GM19395 (cell line): Measurements from ENCODE around the gene FNIP1.
"Not testable (repeated sequence)": the region's sequence is repeated elsewhere in the genome, so short reads cannot be mapped to it uniquely, and the experiment has no call there.

Source experiments
- ATAC-seq: cut with Tn5 transposase; IDR thresholded peaks from one replicate; pipeline ENCODE4 v1.9.1; 2021; ENCODE audit warnings: mild to moderate bottlenecking, moderate library complexity; ENCODE audit not compliant: unreplicated experiment

The FNIP1 gene

DNA sequence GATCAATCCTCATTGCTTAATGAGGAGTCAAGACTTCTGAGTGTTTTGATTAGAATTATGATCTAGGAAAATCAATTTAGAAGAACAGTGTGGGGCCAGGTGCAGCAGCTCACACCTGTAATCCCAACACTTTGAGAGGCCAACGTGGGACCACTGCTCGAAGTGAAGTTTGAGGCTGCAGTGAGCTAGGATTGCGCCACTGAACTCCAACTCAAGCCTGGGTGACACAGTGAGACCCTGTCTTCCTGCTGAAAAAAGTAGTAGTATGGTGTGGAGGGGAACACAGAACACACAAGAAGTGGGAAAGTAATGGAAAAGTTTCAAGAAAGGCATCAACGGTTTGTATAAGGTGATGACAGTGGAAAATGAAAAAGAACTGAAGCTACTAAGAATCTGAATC lies 9.1 kb downstream of the FNIP1 start:
- ATAC-seq: no peak

DNA sequence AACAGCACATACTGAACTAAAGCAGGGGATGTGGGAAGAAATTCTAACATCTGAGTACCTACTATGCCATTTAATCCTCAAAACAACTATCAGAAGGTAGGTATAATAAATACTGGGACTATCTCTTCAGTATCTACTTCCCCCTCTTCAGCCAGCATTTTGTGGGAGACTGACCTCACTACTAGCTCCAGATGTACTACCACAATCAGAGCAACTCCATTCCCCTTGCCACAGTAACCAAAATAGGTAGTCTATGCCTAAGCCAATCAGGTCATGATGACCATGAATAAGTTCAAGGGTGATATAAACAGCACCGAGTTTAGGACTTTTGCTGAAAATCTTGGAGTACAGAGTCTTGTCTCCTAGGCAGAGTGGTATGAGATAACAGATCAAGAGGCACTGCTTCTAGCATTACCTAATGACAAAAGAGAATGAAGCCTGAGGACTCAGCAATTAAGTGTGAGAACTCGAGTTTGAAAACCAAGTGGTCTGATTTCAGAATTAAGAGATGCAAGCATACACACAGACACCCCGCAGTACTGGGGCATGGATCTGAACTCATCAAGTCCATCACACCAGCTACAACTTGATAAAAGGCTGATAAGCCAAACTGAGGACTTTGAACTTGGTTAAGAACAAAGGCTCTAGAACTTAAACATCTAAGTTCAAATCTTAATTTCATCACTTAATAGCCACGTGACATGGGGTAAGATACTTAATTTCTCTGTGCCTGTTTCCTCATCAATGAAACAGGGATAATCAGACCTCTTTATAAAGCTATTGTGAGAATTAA lies 9.7 kb downstream of the FNIP1 start:
- ATAC-seq: no peak

- ATAC-seq: no peak
These were observed 10.8 kb downstream of the FNIP1 start for GRCh38 chr5:131786036-131786435.

DNA sequence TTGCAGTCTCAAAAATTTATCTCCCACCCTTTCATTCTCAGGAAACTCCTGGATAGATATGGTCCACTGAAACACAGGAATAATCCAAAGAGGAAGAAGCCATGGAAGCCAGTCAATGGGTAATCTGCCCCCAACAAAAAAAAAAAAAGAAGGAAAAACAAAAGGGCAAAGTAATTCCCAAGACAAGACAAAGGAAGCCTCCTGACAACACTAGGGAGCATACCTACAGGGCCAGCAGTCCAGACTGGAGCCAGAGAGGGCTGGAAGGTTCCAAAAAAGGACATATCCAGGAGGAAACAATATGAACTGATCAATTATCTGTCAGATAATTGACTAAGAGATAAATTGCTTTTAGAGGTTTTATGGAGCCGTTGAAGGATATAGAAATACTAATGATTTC lies 12.9 kb downstream of the FNIP1 start:
- no peak for ATAC-seq

DNA sequence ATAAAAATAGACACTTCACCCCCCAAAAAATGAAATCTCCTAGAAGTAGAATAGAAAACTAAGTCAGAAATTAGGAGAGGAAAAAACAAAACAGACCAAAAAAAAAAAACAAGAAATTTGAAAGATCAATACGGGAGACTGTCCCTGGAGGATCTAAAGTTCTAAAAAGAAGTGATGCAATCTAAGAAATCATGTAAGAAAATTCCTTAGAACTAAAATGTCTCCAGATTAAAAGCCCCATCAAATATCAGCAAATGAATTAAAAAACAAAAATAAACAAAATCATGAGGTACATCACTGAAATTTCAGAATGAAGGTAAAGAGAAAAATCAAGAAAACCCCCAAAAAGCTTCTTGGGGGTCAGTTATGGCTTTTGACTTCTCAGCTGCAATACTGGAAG lies 13.5 kb downstream of the FNIP1 start:
- ATAC-seq: no peak

DNA sequence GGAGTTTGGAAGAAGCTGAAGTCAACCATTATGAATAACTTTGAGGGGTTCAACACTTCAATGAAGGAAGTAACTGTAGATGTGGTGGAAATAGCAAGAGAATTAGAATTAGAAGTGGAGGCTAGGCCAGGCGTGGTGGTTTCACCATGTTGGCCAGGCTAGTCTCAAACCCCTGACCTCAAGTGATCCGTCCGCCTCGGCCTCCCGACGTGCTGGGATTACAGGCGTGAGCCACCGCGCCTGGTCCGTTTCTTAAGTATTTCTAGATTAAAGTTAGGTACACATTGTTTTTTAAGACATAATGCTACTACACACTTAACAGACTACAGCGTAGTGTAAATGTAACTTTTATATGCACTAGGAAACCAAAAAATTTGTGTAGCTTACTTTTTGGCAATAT lies 14.1 kb downstream of the FNIP1 start:
- ATAC-seq: no peak

DNA sequence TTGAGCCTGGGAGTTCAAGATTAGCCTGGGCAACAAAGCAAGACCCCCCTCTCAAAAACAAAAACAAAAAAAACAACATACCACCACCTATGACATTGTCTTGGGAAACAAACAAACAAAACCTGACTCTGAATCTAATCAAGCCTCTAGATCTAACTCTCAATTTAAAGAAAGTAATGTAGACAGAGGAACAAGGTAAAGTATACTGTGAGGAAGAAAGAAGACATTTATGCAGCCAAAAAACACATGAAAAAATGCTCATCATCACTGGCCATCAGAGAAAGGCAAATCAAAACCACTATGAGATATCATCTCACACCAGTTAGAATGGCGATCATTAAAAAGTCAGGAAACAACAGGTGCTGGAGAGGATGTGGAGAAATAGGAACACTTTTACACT lies 18.7 kb downstream of the FNIP1 start:
- ATAC-seq: not testable (repeated sequence)

- ATAC-seq: no peak
These were observed 20.4 kb downstream of the FNIP1 start for GRCh38 chr5:131776450-131776849.

DNA sequence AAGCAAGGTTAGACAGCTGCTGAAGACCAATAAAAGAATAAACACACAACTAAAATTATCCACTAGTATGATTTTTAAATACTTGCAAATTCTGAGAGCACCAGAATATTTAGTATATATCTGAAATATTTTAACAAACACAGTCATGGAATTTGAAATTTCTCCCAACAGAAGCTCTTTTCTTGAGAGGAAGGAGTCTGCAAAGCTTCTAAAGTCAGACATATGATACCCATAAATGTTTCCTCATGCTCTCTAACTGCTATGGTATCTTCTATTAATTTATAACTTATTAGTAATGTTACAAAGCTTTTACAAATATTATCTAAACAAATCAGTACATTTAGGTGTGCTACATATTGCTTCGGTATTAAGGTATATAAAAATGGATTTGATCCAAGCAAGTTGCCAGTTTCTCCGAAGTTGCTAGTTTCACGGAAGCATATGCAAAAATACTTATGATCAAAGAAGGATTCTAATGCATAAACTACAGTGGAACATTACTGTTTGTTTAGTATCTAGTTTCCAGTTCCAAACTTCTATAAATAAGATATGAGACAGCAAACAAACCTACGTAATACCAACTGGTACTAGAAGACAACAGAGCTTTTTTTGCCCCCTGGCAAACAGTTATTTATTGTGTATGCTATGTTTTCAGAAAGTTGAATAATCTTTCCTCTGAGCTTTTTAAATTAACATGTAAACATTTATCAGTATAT lies 22.0 kb downstream of the FNIP1 start:
- no peak for ATAC-seq

GRCh38 chr5:131773805-131774204 lies 23.0 kb downstream of the FNIP1 start:
- no peak for ATAC-seq

- ATAC-seq: no peak
These were observed 25.1 kb downstream of the FNIP1 start for GRCh38 chr5:131771692-131772091.

GRCh38 chr5:131769961-131770360 lies 26.9 kb downstream of the FNIP1 start:
- no peak for ATAC-seq

DNA sequence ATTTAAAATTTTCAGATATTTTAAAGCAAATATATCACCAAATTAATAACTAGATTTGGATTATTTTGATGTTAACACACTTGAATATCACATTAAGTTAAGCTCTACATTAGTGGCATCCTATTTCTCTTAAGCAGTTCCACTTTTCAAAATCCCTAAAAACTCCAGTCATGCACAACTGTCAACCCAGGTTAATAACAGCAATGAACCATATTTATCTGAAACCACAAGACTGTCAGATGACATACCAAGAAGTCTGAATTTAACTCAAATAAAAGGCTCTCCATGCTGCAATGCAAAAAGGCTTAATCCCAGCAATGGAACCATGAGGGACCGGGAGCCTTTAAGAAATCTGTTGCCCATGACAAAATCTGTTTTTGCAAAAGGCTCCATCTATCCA lies 27.5 kb downstream of the FNIP1 start:
- ATAC-seq: no peak

GRCh38 chr5:131767891-131768290 lies 28.9 kb downstream of the FNIP1 start:
- no peak for ATAC-seq

- no peak for ATAC-seq
These were observed 30.1 kb downstream of the FNIP1 start for GRCh38 chr5:131766689-131767088.

DNA sequence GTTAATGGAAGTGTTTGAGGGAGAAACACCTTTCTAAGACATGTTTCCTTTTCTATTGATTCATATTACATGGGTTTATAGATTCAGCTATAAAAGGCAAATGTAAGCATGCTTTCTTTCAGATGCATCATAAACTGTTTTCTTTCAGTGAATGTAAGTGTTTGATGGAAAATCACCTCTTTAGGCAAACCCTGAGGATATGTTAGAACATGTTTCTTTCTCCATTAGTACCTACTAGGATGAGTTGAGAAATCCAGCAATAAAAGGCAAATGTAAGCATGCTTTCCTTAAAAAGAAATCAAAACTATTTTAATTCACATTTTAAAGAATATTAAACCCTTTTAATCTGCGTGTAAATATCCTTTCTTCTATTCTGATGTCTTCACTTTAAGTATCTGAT lies 31.6 kb downstream of the FNIP1 start:
- ATAC-seq: no peak

DNA sequence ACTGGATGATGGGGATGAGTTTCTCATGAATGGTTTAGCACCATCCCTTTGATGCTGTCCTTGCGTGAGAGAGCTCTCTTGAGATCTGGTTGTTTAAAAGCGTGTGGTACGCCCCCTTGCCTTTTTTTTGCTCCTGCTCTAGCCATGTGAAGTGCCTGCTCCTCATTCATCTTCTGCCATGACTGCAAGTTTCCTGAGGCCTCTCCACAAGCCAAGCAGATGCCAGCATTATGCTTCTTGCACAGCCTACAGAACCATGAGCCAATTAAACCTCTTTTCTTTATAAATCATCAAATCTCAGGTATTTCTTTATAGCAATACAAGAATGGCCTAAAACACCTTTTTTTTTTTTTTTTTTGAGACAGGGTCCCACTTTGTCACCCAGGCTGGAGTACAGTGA lies 32.8 kb downstream of the FNIP1 start:
- no peak for ATAC-seq

DNA sequence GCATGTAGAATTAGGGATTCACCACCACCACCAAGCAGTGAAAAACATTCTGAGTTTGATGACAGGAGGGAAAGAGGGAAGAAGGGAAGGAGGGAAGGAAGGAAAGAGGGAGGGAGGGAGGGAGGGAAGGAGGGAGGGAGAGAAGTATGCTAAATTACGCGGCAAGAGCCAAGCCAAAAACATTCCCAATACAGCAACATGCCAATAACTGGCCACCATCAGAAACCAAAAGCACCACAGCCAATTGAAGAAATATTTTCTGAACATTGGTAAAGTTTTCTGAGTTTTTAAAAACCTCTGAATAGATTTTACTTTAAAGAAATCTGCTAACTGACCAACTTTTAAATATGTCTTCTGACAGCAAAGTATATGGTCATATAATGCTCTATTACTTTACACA lies 36.0 kb downstream of the FNIP1 start:
- no peak for ATAC-seq

DNA sequence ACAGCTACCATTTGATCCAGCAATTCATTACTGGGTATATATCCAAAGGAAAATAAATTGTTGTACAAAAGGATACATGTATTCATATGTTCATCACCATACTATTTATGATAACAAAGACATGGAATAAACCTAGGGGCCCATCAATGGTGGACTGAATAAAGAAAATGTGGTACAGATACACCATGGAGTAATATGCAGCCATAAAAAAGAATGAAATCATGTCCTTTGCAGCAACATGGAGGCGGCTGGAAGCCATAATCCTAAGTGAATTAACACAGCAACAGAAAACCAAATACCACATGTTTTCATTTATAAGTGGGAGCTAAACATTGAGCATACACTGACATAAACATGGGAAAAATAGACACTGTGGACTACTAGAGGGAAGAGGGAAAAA lies 37.1 kb downstream of the FNIP1 start:
- no peak for ATAC-seq

GRCh38 chr5:131758520-131758900 lies 38.3 kb downstream of the FNIP1 start:
- peak; percentile 45 for ATAC-seq

DNA sequence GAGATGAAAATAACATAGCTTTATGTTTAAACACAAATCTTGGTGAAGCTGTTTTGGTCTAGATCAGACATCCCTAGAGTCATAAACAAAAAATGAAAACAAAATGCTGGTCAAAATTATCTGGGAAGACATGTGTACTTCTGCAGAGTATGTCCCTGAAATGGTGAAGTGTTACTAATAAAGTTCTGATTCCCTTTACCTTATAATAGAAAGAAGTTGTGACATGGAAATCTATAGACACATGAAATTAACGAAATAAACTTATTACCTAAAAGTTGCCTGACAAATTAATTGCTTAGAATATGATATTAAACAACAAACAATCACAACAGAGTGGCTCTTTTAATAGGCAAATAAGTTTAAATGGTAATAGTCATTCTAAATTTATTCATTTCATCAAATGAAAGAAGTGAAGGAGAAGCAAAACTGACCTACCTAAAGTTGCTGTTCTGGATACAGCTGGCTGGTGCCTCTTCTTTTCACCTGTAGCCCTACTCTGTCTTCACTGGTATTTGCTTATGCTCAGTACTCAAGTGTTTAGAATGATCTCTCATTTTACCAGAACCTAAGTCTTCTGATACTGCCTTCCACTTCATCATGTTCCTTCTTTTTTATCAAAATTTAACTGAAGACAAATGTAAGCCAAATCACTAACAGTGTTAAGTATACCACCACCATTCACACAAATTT lies 38.8 kb downstream of the FNIP1 start:
- peak; percentile 59 for ATAC-seq

DNA sequence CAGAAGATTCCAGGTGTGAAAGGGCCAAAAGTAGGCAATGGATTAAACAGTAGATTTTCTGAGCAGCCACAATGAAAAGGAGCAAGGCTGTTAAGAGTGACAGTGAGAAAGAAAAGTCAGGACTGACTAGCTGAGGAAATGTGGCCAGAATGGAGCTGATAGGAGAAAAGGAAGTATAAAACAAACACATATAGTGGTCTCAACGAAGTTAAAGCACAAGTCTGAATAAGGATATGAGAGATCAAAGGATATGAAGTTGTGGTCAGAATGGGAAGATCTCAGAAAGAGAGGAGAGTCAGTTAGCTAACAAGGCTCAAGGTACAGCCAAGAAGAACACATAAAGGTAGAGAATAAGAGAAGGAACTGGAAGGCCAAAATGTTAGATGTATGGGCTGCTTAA lies 39.9 kb downstream of the FNIP1 start:
- ATAC-seq: no peak
